Measurements from ENCODE around the gene SAPCD1.

The SAPCD1 gene

GRCh38 chr6:31729979-31730630 lies 32.4 kb upstream of the SAPCD1 start:
- no peak for DNase-seq

- DNase-seq, result no peak
Measured at GRCh38 chr6:31730631-31731086, 31.8 kb upstream of the SAPCD1 start.

GRCh38 chr6:31732029-31732428 lies 30.4 kb upstream of the SAPCD1 start:
- no peak for DNase-seq

GRCh38 chr6:31733734-31734133 lies 28.7 kb upstream of the SAPCD1 start:
- DNase-seq, result no peak

GRCh38 chr6:31734247-31734820 lies 28.1 kb upstream of the SAPCD1 start:
- no peak for DNase-seq

- no peak for DNase-seq
Measured at GRCh38 chr6:31734821-31735406, 27.5 kb upstream of the SAPCD1 start.

- peak; percentile 26 for DNase-seq
Measured at GRCh38 chr6:31736021-31736767, 26.3 kb upstream of the SAPCD1 start, which contains the start of gene CLIC1. TSS of gene CLIC1 (minus strand) at chr6:31736530. CDS start at chr6:31736300, 230 bp downstream.

- DNase-seq, result no peak
Measured at GRCh38 chr6:31736768-31737314, 25.6 kb upstream of the SAPCD1 start.

GRCh38 chr6:31737315-31737990 lies 25.0 kb upstream of the SAPCD1 start:
- peak; percentile 75 for DNase-seq

- peak; percentile 97 for DNase-seq
Measured at GRCh38 chr6:31737991-31738979, 24.2 kb upstream of the SAPCD1 start.

- peak; percentile 98 for DNase-seq
Measured at GRCh38 chr6:31739639-31740396, 22.6 kb upstream of the SAPCD1 start, which contains the start of gene MSH5. TSS of gene MSH5 (plus strand) at chr6:31740005. CDS start at chr6:31740467, 462 bp downstream.

GRCh38 chr6:31740397-31741223 lies 21.8 kb upstream of the SAPCD1 start:
- no peak for DNase-seq

- no peak for DNase-seq
Measured at GRCh38 chr6:31741815-31742214, 20.6 kb upstream of the SAPCD1 start.

- no peak for DNase-seq
Measured at GRCh38 chr6:31742894-31743293, 19.6 kb upstream of the SAPCD1 start.

- DNase-seq, result no peak
Measured at GRCh38 chr6:31744422-31744821, 18.0 kb upstream of the SAPCD1 start.

GRCh38 chr6:31749301-31750036 lies 13.0 kb upstream of the SAPCD1 start:
- no peak for DNase-seq

- no peak for DNase-seq
Measured at GRCh38 chr6:31750411-31751022, 11.9 kb upstream of the SAPCD1 start.

- no peak for DNase-seq
Measured at GRCh38 chr6:31752739-31753319, 9.6 kb upstream of the SAPCD1 start.
